ENCODE data around the gene RASA4B.

RASA4B gene

DNA sequence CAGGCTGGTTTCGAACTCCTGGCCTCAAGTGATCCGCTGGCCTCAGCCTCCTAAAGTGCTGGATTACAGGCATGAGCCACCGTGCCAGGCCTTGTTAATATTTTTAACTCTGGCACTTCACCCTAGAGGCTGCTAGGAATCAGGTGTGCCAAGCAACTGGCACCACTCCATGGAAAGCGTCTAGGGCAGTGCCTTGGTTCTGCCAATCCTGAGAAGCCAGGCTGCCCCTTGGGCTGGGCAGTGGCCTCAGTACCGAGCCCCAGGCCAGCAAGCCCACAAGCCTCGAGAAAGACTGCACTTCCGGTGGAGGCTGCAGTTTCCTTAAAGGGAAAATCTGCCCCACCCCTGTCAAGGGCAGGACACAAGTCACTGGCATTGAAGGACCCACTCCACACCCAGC, 64.3 kb downstream of the RASA4B start:
- H3K4me3 ChIP-seq (ENCODE audit: low read length), result no peak overlapping the region
- H3K27ac ChIP-seq (ENCODE audit: low read depth, low read length), result no peak overlapping the region
- H3K4me1 ChIP-seq (ENCODE audit: control insufficient read depth, insufficient read depth, low read length), result no peaks in the 10 kb centered on the region
- H3K9ac ChIP-seq (ENCODE audit: low read length), result no peak overlapping the region
- no peaks in the 10 kb centered on the region for H3K27me3 ChIP-seq (ENCODE audit: control insufficient read depth, insufficient read depth, low read length)
- peaks cover 12% of the 10 kb centered on the region for H3K36me3 ChIP-seq (ENCODE audit: control insufficient read depth, insufficient read depth, low read length)

DNA sequence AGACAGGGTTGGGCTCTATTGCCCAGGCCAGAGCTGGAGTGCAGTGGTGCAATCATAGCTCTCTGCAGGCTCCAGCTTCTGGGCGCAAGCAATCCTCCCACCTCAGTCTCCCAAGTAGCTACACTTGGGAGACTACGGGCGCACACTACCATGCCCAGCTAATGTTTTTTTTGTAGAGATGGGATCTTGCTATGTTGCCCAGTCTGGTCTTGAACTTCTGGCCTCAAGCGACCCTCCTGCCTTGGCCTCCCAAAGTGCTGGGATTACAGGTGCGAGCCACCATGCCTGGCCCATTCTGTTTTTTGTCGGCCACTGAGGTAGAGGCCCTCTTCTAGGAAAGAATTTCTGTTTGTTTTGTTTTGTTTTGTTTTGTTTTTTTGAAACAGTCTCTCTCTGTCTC, 65.1 kb downstream of the RASA4B start:
- no peak overlapping the region for H3K27ac ChIP-seq (ENCODE audit: low read depth, low read length)
- no peak overlapping the region for H3K9ac ChIP-seq (ENCODE audit: low read length)
- no peak overlapping the region for H3K4me3 ChIP-seq (ENCODE audit: low read length)
- no peaks in the 10 kb centered on the region for H3K4me1 ChIP-seq (ENCODE audit: control insufficient read depth, insufficient read depth, low read length)
- no peaks in the 10 kb centered on the region for H3K27me3 ChIP-seq (ENCODE audit: control insufficient read depth, insufficient read depth, low read length)
- H3K36me3 ChIP-seq (ENCODE audit: control insufficient read depth, insufficient read depth, low read length), result peaks cover 5% of the 10 kb centered on the region

DNA sequence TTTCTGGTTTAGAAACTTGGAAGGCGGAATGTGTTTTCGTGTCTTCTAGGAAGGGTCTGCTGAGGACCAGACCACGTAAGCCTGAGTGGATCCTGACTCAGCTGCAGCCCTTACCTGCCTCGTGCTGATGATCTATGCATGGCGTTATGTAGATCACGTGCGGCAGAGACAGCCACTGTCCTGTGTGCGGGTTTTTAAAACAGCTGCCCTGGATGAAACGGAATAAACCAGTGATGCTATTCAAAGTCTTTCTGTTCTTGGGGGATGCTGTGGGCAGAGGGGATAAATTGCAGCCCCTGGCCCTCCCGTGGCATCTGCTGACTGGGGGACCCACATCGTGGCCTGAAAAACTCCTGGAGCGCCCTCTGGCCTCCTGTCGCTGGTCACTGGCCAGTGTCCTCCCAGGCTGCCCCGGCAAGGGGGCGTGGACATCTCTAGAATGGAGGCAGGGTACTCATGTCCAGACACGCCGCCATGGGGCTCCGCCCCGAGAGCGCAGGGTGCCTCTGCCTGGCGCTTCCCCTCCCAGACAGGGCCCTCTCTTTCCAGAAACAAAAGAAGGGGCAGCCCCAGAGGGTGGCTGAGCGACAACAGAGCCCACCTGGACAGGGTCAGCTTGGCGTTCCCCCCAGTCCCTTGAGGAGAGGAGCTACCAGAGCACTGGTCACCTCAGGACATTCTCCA, 66.1 kb downstream of the RASA4B start:
- no peak overlapping the region for H3K9ac ChIP-seq (ENCODE audit: low read length)
- H3K4me1 ChIP-seq (ENCODE audit: control insufficient read depth, insufficient read depth, low read length), result no peaks in the 10 kb centered on the region
- H3K27me3 ChIP-seq (ENCODE audit: control insufficient read depth, insufficient read depth, low read length), result no peaks in the 10 kb centered on the region
- no peak overlapping the region for H3K27ac ChIP-seq (ENCODE audit: low read depth, low read length)
- no peak overlapping the region for H3K4me3 ChIP-seq (ENCODE audit: low read length)
- H3K36me3 ChIP-seq (ENCODE audit: control insufficient read depth, insufficient read depth, low read length), result no peaks in the 10 kb centered on the region

- no peaks in the 10 kb centered on the region for H3K27me3 ChIP-seq (ENCODE audit: control insufficient read depth, insufficient read depth, low read length)
- H3K4me3 ChIP-seq (ENCODE audit: low read length), result no peak overlapping the region
- H3K27ac ChIP-seq (ENCODE audit: low read depth, low read length), result no peak overlapping the region
- no peak overlapping the region for H3K9ac ChIP-seq (ENCODE audit: low read length)
- no peaks in the 10 kb centered on the region for H3K4me1 ChIP-seq (ENCODE audit: control insufficient read depth, insufficient read depth, low read length)
- no peaks in the 10 kb centered on the region for H3K36me3 ChIP-seq (ENCODE audit: control insufficient read depth, insufficient read depth, low read length)
Measured at GRCh38 chr7:102450242-102450641, 67.3 kb downstream of the RASA4B start.

- Histone ChIP-seq H3K9ac (ENCODE audit: low read length) (no peak overlapping the region), H3K36me3 (ENCODE audit: control insufficient read depth, insufficient read depth, low read length) (no peaks in the 10 kb centered on the region), H3K4me1 (ENCODE audit: control insufficient read depth, insufficient read depth, low read length) (no peaks in the 10 kb centered on the region), H3K27me3 (ENCODE audit: control insufficient read depth, insufficient read depth, low read length) (no peaks in the 10 kb centered on the region), H3K27ac (ENCODE audit: low read depth, low read length) (no peak overlapping the region), H3K4me3 (ENCODE audit: low read length) (no peak overlapping the region)
Measured at GRCh38 chr7:102449136-102449535, 68.4 kb downstream of the RASA4B start.

DNA sequence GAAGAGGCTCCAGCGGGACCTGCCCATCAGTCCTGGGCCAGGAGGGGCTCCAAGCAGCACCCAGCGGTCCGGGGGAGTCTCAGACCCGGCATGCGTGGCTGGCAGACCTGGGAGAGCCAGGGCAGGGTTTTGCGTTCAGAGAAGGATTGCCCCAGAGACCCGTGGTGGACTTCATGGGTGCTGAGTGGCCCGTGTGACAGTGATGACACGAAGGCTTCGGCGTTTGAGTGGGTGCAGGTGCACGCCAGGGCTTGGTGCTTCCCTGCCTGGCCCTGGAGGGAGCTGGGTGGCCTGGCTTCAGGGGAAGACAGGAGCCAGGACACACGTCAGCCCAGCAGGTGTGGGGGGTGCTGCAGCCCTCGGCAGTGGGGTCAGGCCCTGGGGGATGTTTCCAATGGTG, 70.3 kb downstream of the RASA4B start:
- no peak overlapping the region for H3K27ac ChIP-seq (ENCODE audit: low read depth, low read length)
- no peak overlapping the region for H3K4me3 ChIP-seq (ENCODE audit: low read length)
- H3K36me3 ChIP-seq (ENCODE audit: control insufficient read depth, insufficient read depth, low read length), result no peaks in the 10 kb centered on the region
- H3K9ac ChIP-seq (ENCODE audit: low read length), result no peak overlapping the region
- no peaks in the 10 kb centered on the region for H3K27me3 ChIP-seq (ENCODE audit: control insufficient read depth, insufficient read depth, low read length)
- no peaks in the 10 kb centered on the region for H3K4me1 ChIP-seq (ENCODE audit: control insufficient read depth, insufficient read depth, low read length)

- Histone ChIP-seq H3K9ac (ENCODE audit: low read length) (no peak overlapping the region), H3K4me1 (ENCODE audit: control insufficient read depth, insufficient read depth, low read length) (no peaks in the 10 kb centered on the region), H3K4me3 (ENCODE audit: low read length) (no peak overlapping the region), H3K27me3 (ENCODE audit: control insufficient read depth, insufficient read depth, low read length) (no peaks in the 10 kb centered on the region), H3K36me3 (ENCODE audit: control insufficient read depth, insufficient read depth, low read length) (no peaks in the 10 kb centered on the region), H3K27ac (ENCODE audit: low read depth, low read length) (no peak overlapping the region)
Measured at GRCh38 chr7:102446387-102447156, 71.0 kb downstream of the RASA4B start.

DNA sequence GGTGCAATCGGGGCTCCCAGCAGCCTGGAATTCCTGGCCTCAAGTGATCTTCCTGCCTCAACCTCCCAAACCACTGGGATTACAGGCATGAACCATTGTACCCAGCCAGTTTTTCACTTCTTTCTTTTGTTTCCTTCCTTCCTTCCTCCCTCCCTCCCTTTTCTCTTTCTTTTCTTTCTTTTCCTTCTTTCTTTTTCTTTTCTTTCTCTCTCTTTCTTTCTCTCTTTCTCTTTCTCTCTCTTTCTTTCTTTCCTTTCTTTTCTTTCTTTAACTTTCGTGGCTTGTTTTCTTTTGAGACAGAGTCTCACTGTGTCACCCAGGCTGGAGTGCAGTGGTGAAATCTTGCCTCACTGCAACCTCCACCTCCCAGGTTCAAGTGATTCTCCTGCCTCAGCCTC, 71.9 kb downstream of the RASA4B start:
- Histone ChIP-seq H3K4me3 (ENCODE audit: low read length) (no peak overlapping the region), H3K27me3 (ENCODE audit: control insufficient read depth, insufficient read depth, low read length) (no peaks in the 10 kb centered on the region), H3K9ac (ENCODE audit: low read length) (no peak overlapping the region), H3K4me1 (ENCODE audit: control insufficient read depth, insufficient read depth, low read length) (no peaks in the 10 kb centered on the region), H3K36me3 (ENCODE audit: control insufficient read depth, insufficient read depth, low read length) (no peaks in the 10 kb centered on the region), H3K27ac (ENCODE audit: low read depth, low read length) (no peak overlapping the region)

GRCh38 chr7:102444961-102445673, 72.5 kb downstream of the RASA4B start:
- H3K27ac ChIP-seq (ENCODE audit: low read depth, low read length), result no peak overlapping the region
- H3K27me3 ChIP-seq (ENCODE audit: control insufficient read depth, insufficient read depth, low read length), result no peaks in the 10 kb centered on the region
- H3K9ac ChIP-seq (ENCODE audit: low read length), result no peak overlapping the region
- no peak overlapping the region for H3K4me3 ChIP-seq (ENCODE audit: low read length)
- H3K4me1 ChIP-seq (ENCODE audit: control insufficient read depth, insufficient read depth, low read length), result no peaks in the 10 kb centered on the region
- H3K36me3 ChIP-seq (ENCODE audit: control insufficient read depth, insufficient read depth, low read length), result no peaks in the 10 kb centered on the region

DNA sequence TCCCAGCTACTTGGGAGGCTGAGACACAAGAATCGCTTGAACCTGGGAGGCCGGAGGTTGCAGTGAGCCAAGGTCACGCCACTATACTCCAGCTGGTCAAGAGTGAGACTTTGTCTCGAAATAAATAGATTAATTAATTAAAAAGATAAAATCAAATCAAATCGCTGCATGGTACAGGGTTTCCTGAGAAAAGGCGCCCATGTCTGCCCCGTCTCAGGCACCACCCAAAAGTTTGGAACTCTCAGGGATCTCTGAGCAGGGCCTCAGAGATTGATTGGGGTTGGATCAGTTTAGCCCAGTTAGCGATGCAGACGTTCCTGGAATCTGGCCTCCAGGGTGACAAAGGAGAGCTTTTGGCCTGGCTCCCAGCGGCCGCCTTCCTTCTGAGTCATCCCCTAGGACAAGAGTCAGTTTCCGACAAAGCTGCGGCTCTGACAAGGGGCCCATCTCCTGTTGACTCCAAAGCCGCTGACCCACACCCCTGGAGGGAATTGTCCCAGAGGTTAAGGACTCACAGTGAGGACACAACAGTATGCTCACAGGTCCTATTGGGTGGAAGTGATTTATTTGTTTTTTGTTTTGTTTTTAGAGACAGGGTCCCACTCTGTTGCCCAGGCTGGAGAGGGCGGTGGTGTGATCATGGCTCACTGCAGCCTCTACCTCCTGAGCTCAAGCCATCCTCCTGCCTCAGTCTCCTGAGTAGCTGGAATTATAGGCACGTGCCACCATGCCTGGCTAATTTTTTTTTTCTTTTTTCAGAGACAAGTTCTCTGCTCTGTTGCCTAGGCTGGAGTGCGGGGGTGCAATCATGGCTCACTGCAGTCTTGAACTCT, 77.4 kb downstream of the RASA4B start:
- no peaks in the 10 kb centered on the region for H3K27me3 ChIP-seq (ENCODE audit: control insufficient read depth, insufficient read depth, low read length)
- H3K4me1 ChIP-seq (ENCODE audit: control insufficient read depth, insufficient read depth, low read length), result no peaks in the 10 kb centered on the region
- H3K4me3 ChIP-seq (ENCODE audit: low read length), result no peak overlapping the region
- H3K27ac ChIP-seq (ENCODE audit: low read depth, low read length), result no peak overlapping the region
- H3K9ac ChIP-seq (ENCODE audit: low read length), result no peak overlapping the region
- H3K36me3 ChIP-seq (ENCODE audit: control insufficient read depth, insufficient read depth, low read length), result no peaks in the 10 kb centered on the region

GRCh38 chr7:102436118-102436517, 81.5 kb downstream of the RASA4B start:
- H3K36me3 ChIP-seq (ENCODE audit: control insufficient read depth, insufficient read depth, low read length), result no peaks in the 10 kb centered on the region
- no peak overlapping the region for H3K27ac ChIP-seq (ENCODE audit: low read depth, low read length)
- no peak overlapping the region for H3K4me3 ChIP-seq (ENCODE audit: low read length)
- H3K4me1 ChIP-seq (ENCODE audit: control insufficient read depth, insufficient read depth, low read length), result no peaks in the 10 kb centered on the region
- H3K27me3 ChIP-seq (ENCODE audit: control insufficient read depth, insufficient read depth, low read length), result no peaks in the 10 kb centered on the region
- H3K9ac ChIP-seq (ENCODE audit: low read length), result no peak overlapping the region

GRCh38 chr7:102434039-102434486, 83.5 kb downstream of the RASA4B start:
- peak overlapping the region; percentile 70 for H3K4me3 ChIP-seq (ENCODE audit: low read length)
- no peaks in the 10 kb centered on the region for H3K36me3 ChIP-seq (ENCODE audit: control insufficient read depth, insufficient read depth, low read length)
- no peak overlapping the region for H3K27ac ChIP-seq (ENCODE audit: low read depth, low read length)
- no peaks in the 10 kb centered on the region for H3K4me1 ChIP-seq (ENCODE audit: control insufficient read depth, insufficient read depth, low read length)
- H3K27me3 ChIP-seq (ENCODE audit: control insufficient read depth, insufficient read depth, low read length), result no peaks in the 10 kb centered on the region
- H3K9ac ChIP-seq (ENCODE audit: low read length), result peak overlapping the region; percentile 21
